Measurements from ENCODE around the gene RNF14.
"Not testable (repeated sequence)": the region's sequence is repeated elsewhere in the genome, so short reads cannot be mapped to it uniquely, and the experiment has no call there.

Gene RNF14, protein sequence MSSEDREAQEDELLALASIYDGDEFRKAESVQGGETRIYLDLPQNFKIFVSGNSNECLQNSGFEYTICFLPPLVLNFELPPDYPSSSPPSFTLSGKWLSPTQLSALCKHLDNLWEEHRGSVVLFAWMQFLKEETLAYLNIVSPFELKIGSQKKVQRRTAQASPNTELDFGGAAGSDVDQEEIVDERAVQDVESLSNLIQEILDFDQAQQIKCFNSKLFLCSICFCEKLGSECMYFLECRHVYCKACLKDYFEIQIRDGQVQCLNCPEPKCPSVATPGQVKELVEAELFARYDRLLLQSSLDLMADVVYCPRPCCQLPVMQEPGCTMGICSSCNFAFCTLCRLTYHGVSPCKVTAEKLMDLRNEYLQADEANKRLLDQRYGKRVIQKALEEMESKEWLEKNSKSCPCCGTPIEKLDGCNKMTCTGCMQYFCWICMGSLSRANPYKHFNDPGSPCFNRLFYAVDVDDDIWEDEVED

DNA sequence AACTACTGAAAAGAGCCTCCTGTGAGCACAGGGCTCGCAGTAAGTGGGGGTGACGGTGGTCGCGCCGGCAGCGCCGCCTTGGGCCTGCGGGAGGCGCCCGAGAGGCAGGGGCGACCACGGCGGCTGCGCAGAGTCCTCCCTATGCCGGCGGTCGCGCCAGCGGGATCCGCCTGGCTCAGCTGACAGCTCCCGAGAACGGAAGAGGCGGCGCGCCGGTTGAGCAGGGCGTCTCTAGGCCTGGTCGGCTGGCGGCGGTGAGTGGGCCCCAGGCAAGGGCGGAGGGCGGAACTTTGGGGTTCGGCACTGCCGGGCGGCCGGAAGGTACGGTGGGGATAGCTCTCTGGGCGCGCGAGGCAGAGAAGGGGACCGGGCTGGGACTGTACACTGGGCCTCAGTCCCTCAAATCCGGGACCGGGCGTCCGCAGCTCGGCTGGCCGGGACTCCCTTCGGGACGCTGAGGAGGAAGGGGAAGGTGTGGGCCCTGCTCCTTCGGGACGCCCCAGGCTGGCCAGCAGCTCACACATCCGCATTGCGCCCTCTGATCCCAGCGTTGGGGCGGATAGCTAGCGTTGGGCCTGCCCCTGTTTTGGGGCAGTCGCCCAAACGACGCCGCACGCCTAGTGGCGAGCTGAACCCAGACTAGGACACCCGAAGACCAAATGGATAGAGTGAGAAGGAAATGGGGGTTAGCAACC lies at the start of gene RNF14:
Gene RNF14 (plus strand): TSS at position 192 of the 695 bp plus-strand sequence. CDS start 4,484 bp downstream, outside the sequence.
- DNase-seq (ENCODE audit: low read depth), result peak; percentile 91

DNA sequence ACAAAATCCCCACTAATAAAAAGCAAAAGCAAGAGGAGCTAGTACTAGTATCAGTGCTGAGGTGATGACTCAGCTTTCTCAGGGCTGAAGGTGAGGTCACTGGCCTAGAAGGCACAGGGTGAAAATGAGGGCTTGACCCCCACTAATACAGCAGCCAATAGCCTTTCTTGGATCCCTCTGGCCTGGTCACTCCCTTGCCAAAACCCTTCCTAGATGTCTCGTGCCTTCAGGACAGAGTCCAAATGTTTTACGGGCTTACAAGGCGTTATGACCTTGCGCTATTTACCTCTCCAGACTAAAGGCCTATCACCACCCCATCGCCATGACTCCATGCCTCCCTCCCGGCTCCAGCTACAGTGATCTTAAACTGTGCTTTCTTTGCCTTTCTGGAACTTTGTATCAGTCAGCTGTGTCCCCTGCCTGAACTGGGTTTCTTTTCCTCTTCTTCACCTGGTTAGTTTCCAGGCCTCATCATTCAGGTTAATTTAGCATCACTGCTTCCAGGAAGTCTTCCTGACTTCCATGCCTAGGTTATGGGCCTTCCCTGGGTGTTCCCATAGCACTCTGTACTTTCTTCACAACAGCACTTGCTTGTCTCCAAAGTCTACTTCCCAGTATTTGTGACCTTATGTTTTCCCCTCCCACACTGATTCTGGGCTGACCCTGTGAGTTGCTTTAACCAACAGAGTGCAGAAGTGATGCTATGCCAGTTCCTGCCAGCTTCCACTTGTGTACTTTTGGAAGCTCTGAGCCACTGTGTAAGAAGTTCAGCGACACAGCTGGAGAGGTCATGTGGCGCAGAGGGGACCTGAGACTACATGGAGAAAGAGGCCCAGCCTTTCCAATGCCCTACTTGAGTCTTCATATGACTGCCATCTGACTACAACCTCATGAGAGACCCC lies 49.4 kb upstream of the RNF14 start:
- no peak for DNase-seq (ENCODE audit: low read depth)

- DNase-seq (ENCODE audit: low read depth), result no peak
These were observed 48.1 kb upstream of the RNF14 start for GRCh38 chr5:141920771-141921170.

GRCh38 chr5:141922827-141923447 lies 46.0 kb upstream of the RNF14 start:
- DNase-seq (ENCODE audit: low read depth), result not testable (repeated sequence)

- DNase-seq (ENCODE audit: low read depth), result peak; percentile 81
These were observed 45.2 kb upstream of the RNF14 start, which contains the start of gene DELE1 for GRCh38 chr5:141923448-141924313. Gene DELE1, plus strand, starts transcription at chr5:141923871. Its CDS starts 71 bp downstream, at chr5:141923942.

- DNase-seq (ENCODE audit: low read depth), result no peak
These were observed 42.5 kb upstream of the RNF14 start for GRCh38 chr5:141926434-141926833.

DNA sequence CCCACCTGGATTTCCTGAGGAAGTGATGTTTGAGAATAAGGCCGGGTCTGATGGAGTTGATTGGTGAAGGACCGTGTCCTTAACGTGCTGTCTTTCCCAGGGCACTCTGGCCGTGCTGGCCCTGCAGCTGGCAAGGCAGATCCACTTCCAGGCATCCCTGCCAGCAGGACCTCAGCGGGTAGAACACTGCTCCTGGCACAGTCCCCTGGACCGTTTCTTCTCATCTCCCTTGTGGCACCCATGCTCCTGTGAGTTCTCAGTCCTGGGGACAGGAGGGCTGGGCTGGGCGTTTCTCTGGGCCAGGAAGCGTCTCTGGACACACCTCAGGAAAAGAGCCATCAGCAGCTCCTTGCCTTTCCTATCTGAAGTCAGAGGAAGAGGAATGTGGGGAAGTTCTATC lies 40.9 kb upstream of the RNF14 start:
- no peak for DNase-seq (ENCODE audit: low read depth)

- DNase-seq (ENCODE audit: low read depth), result no peak
These were observed 39.4 kb upstream of the RNF14 start for GRCh38 chr5:141929398-141930058.

DNA sequence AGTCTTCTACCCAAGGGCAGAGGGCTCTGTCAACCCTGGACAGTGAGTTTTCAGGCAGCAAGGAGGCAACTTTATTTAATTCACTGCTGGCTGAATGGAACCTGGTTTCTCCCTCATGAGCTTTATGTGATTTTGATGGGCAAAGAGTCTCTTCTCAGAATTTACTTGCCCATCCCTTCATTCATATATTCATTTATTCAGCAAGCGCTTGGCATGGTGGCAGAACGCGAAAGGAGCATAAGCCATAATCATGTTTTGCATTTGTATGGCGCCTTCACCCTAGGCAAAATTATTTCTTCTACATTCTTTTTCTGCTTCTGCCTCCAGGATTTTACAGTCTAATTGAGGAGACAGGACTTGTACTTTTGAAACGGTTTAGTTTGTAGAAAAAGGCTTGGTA lies 37.2 kb upstream of the RNF14 start:
- no peak for DNase-seq (ENCODE audit: low read depth)

- DNase-seq (ENCODE audit: low read depth), result no peak
These were observed 35.8 kb upstream of the RNF14 start for GRCh38 chr5:141933151-141933550.

GRCh38 chr5:141934099-141934844 lies 34.6 kb upstream of the RNF14 start:
- DNase-seq (ENCODE audit: low read depth), result no peak

GRCh38 chr5:141935538-141935937 lies 33.4 kb upstream of the RNF14 start:
- no peak for DNase-seq (ENCODE audit: low read depth)

GRCh38 chr5:141940695-141941271 lies 28.1 kb upstream of the RNF14 start:
- no peak for DNase-seq (ENCODE audit: low read depth)

DNA sequence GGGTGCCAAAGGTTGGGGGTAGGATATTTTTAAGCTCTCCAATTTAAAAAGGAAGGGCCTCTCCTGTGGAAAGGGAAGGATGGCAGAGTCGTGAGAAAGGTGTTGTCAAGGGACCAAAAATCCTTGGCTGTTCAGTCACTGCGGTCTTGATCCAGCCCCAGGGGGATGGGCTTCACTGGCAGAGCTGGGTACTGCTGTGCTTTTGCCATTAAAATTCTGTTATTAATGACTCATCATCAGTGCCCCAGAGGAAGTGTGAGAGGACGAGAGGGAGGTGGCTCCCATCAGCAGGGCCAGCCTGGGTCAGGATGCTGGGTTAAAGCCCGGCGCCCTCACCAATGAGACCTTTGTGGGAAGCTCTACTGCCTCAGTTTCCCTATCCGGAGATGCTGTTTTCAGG lies 27.6 kb upstream of the RNF14 start:
- DNase-seq (ENCODE audit: low read depth), result no peak

DNA sequence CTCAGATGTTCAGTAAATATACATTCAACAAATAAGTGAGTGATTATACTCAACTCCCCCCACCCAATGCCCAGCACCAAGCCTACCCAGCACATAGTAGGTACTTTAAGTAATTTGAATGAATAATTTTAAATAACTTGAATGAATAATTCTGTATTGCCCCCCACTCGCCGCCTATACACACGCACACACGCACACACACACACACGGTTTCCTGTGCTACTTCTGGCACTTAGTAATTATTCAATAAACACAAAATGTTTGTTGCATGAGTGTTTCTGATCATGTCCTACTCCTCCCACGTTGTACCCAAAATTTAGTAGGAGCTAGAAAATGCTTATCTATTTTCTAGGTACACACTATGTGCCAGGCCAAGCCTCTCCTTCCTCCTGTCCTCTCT lies 27.1 kb upstream of the RNF14 start:
- DNase-seq (ENCODE audit: low read depth), result no peak

- no peak for DNase-seq (ENCODE audit: low read depth)
These were observed 26.6 kb upstream of the RNF14 start for GRCh38 chr5:141942185-141942857.

GRCh38 chr5:141944076-141944475 lies 24.8 kb upstream of the RNF14 start:
- no peak for DNase-seq (ENCODE audit: low read depth)

DNA sequence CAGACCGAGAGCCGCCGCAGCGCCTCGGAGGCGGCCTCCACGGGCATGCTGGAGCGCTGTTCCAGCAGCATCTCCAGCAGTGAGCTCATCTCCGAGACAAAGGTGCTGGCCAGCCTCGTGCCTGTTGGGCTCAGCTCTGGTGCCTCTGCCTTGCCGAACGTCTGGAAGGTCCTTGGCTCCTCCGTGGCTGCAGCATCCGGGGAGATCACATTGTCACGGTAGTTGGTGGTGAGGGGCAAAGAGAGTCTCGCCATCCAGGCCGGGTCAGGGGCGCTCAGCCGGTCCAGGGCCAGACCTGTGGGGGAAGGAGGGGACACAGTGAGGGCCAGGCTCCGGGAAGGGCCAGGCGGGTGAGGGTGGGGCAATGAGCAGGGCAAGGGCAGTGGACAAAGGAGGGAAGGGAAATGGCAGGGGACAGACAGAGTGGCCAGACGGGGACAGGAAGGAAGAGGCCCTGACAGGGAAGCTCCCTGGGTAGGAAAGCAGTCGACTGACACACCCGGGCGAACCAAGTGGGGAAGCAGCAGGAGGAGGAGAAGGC lies 23.3 kb upstream of the RNF14 start:
- DNase-seq (ENCODE audit: low read depth), result no peak
